Embryonic facial prominence (tissue), 1 donor: ENCODE data around the gene CHST11.
"Not testable (repeated sequence)": the region's sequence is repeated elsewhere in the genome, so short reads cannot be mapped to it uniquely, and the experiment has no call there.

Source experiments
- DNase-seq: peaks from one replicate; pipeline ENCODE4 v3.0.0-alpha.2; 2016; ENCODE audit errors: extremely low spot score

Gene CHST11

DNA sequence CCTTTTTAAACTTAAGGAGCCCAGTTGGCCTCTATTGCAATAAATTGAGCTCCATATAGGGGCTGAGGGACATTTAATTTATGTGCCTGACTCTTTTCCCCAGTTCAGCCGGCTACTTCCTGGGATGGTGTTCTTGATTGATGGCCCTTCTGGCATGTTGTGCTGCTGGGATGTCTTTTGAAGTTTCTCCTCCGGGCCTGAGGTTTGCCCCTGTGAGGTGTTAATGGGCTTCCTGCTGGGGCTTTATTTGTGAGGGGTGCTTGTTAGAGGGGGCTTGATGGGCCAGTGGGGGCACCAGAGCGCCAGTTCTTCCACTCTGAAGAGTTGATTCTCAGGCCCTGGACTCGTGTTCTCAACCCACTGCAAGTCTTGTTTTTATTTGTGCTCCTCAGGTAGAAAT, 69.6 kb downstream of the CHST11 start:
- DNase-seq = no peak

DNA sequence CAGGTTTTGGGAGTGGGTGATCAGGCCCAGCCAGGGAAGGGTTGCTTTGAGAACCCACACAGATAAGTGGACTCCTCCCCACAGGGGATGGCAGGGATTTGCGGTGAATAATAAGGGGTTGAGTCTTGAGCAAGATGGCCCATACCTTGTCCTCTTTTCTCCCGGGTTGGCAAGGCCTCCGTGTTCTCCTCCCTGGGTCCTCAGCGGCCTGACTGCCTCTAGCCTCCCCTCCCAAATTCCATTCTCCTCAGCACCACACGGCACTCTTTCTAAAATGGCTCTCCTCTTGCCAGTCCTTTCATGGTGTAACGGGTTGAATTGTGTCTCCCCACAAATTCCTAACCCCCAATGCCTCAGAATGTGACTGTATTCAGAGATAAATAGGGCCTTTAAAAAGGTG, 70.0 kb downstream of the CHST11 start:
- DNase-seq = no peak

GRCh38 chr12:104527653-104528052, 70.9 kb downstream of the CHST11 start:
- DNase-seq = not testable (repeated sequence)

- DNase-seq = no peak
These were observed 72.6 kb downstream of the CHST11 start for GRCh38 chr12:104529130-104529874.

DNA sequence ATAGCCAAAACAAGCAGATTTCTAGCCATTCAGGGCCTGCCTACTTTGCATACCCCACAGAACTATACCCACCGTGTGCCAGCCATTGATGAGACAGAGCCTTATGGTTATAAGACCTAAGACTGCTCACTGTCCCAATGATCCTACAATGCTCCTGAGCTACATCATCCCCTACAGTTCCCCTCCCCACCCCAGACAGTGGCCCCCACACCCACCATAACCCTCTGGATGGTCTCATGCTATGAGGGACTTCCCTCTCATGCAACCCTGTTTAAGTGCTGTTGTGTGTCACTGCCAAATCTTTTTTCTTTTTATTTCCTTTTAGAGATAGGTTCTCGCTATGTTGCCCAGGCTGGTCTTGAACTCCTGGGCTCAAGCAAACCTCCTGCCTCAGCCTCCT, 75.9 kb downstream of the CHST11 start:
- no peak for DNase-seq

- no peak for DNase-seq
These were observed 76.4 kb downstream of the CHST11 start for GRCh38 chr12:104533134-104533533.

- no peak for DNase-seq
These were observed 77.6 kb downstream of the CHST11 start for GRCh38 chr12:104534162-104534856.

DNA sequence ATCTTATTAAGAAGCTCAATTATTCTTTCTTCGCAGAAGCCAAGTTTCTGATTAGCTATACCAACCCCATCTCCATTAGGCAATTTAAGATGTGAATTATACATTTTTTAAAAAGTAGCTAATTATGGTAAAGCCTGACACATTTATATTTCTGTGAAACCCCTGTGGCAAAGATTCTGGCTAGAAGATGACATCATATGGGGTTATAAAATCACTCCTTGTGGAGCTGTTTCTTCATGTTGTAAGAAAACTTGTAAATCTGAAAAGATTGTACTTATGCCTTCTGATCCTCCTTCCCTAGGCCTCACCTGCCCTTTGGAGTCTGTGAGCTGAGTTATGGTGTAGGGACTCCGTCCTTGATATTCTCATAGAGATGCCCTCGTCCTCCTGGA, 78.1 kb downstream of the CHST11 start:
- no peak for DNase-seq

GRCh38 chr12:104535369-104535768, 78.6 kb downstream of the CHST11 start:
- DNase-seq = peak; percentile 9

GRCh38 chr12:104536841-104537240, 80.1 kb downstream of the CHST11 start:
- DNase-seq = no peak

DNA sequence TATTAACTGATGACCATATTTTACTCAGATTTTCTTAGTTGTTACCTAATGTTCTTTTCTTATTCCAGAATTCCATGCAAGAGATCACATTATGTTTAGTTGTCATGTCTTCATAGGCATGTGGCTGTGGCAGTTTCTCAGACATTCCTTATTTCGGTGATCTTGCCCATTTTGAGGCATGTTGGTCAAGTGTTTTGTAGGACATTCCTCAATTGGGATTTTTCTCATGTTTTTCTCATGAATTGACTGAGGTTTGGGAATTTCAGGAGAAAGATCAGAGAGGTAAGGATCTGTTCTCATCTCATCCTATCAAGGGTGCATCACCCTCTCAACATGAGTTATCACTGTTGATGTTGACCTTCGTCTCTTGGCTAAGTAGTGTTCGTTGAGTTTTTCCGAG, 81.3 kb downstream of the CHST11 start:
- no peak for DNase-seq

DNA sequence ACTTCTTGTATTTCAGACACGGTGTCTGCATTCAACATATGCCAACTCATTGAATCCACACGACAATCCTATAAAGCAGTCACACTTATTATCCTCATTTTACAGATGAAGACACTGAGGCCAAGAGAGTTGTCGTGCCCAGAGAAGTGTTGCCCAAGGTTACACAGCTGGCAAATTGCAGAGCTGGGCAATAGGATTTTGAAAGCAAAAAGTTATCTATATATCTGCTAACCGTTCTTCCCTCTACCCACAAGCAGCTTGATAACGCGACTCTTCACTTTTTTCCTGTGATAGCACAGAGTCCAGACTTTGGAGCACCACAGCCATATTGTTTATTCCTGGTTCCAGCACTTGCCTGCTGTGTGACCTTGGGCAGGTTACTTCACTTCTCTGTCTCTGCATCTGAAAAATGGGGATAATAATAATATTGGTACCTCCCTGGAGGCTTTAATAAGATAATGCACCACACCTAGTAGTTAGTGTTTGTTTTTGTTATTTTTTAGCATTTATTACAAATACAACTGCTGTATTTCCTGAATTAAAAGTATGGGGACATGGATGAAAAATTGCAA, 82.2 kb downstream of the CHST11 start:
- no peak for DNase-seq

DNA sequence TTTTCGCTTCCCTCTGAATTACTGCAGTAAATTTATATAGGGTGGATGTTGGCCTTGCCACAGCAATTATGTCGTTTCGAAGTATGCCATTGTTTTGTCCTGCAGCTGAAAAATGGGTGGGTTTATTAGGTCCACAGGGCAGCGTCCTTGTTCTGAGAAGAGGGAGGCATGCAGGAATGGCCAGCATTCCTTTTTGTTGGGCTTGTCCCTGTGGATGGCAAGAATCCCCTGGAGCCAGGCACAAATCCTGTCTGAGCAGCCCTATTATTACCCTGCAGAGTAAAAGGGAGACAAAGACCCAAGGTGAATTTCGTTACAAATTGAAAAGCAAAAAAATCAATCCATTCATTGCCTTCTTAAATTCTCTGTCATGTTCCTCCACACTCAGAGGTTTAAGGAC, 88.1 kb downstream of the CHST11 start:
- no peak for DNase-seq

- DNase-seq = no peak
These were observed 89.8 kb downstream of the CHST11 start for GRCh38 chr12:104546575-104546974.

- DNase-seq = no peak
These were observed 90.5 kb downstream of the CHST11 start for GRCh38 chr12:104547235-104547634.

DNA sequence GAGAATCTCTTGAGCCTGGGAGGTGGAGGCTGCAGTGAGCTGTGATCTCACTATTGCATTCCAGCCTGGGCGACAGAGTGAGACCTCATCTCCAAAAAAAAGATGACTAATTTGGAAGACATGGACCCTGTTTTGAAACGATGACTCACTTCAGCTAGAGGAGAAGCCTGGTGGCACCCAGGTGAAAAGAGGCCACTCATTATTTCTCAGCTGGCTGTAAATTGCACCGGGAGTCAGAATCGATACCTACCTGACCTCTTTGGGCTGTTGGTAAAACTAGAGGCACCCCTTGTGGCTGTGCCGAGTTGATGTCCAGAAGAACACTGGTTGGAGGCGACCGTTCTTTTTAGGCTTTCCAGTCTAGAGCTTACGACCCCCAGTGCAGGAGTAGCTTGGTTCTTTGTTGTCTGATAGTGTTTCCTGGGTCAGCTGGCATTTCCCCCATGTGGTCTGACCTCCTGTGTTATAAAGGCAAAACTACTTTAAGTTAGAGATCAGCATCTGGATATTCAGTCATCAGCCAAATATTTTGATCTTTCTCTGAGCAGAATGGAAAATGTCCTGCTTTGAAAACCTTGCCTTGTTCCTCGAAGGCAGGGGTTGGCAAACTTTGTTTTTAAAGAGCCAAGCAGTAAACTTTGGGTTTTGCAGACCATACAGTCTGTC, 93.2 kb downstream of the CHST11 start:
- DNase-seq = no peak

DNA sequence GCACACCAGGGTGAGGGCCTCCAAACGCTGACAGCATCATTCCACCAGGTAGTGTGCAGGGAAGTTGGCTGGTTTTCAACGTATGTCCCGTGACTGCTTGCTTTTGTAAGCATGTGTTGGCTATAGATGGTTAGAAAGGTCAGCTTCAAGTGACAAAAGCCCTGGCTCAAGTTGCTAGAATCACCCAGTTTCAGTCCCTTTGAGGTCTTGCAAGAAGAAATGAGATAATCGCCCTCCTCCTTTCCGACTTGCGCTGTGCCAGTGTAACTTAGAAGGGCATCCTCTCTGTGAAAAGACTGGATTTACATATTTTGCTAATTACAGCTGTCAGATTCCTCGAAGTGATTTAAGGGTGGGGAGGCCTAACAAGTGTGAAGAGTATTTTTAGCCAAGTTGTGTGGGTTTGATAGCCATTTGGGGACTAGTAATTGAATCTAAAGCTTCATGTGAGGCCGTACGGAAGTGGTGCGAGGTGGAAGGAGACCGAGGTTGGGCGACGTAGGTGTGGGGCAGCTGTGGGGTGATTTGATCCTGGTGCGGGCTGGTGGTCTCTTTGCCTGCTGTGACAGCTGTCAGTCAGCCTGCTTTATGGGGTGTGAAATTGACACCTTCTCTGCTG, 94.7 kb downstream of the CHST11 start:
- no peak for DNase-seq

DNA sequence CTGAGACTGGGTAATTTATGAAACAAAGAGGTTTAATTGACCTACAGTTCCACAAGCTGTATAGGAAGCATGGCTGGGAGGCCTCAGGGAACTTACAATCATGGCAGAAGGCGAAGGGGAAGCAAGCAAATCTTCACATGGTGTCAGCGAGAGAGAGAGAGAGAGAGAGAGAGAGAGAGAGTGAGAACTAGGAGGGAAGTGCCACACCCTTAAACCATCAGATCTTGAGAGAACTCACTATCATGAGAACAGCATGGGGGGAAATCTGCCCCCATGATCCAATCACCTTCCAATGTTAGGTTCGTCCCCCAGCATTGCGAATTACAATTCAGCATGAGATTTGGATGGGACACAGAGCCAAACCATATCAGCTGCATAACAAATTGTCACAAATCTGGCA, 96.7 kb downstream of the CHST11 start:
- no peak for DNase-seq

DNA sequence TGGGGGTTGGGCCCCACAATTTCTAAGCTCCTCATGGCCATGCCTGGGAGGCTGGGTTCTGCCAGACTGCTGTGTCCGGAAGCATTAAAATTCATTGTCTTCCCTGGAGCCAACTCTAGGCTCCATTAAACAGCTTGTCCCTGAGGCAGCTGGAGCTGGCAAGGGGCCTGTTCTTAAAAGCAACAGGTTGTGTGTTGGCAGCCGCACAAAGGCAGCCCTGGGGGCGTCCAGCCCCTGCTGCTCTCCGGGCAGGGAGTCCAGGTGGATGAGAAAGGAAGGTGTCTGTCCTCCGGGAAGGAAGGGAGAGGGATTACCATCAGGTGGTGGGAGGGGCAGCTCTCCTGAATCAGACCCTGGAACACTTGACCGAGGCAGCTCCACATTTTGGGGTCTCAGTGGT, 98.9 kb downstream of the CHST11 start:
- no peak for DNase-seq

DNA sequence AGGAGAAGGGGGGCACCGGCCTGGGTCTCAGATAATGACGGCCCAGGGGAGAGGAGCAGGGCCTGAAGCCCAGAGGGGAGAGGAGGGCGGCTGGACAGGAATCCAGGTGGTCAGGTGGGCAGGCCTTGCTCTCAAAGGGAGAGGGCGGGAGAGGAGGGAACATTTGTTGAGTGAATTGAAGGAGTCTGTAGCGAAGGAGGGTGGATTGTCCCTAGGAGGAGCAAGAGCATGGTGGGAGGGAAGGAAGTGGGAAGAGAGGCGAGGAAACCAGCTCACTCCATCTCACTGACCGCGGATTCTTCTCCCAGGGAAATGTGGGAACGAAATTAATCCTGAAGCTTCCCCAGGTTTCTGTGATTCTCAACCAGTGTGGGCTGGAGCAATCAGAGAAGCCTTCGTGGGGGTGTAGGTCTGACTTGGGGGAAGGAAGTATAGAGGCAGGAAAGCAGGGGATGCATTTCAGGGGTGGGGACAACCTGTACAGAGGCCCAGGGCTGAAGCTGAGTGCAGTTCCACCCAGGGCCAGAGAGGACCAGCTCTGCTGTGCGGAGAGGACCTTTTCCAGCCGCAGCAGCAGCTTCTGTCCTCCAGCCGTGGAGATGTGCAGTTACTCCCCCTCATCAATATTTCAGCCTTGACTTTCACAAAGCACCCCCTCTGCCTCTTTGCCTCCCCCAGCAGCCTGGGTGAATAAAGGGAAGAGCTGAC, 100.9 kb downstream of the CHST11 start:
- no peak for DNase-seq

GRCh38 chr12:104560881-104561280, 104.1 kb downstream of the CHST11 start:
- DNase-seq = no peak

DNA sequence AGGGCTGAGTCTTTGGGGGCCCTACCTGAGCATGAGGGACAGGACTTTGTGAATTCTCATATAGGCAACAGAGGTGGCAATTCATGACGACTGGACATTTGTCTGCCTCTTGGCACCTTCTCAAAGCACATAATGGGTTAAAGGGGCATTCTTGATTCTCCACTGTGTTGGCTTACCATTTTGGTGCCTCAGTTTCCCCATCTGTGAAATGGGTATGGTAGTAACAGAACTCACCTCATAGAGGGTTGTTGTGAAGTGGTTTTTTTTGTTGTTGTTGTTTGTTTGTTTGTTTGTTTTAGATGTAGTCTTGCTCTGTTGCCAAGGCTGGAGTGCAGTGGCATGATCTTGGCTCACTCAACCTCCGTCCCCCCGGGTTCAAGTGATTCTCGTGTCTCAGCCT, 106.0 kb downstream of the CHST11 start:
- DNase-seq = no peak
